Naive thymus-derived CD4-positive, alpha-beta T cell (primary cell): Measurements from ENCODE around the gene AGBL1. TPM values are rescaled to one million over a fixed set of nuclear protein-coding genes. Genes with fewer than 3 reads are reported as not detected.

Source experiments
- ATAC-seq: fragments of 150-1000 bp; cut with Tn5 transposase; 2 replicates; pipeline ENCODE4 v1.10.0; 2021; ENCODE audit warnings: mild to moderate bottlenecking, moderate library complexity
- CTCF ChIA-PET: fragments of 350-600 bp; sonication (Branson Sonifier 250); formaldehyde crosslinking; loops from one replicate; lab custom pipeline; 2021; ENCODE audit warnings: antibody characterized with exemption; lab: Charles Lee
- POLR2A ChIA-PET: fragments of 350-600 bp; sonication (Branson Sonifier 250); formaldehyde crosslinking; loops from one replicate; lab custom pipeline; 2021; ENCODE audit warnings: antibody characterized with exemption, inconsistent platforms; lab: Charles Lee
- DNase-seq, 9 donors: peaks; one replicate each; pipeline versions ENCODE4 v3.0.0 to v3.0.0-alpha.2; 2020 to 2022; ENCODE audit warnings: mixed read lengths in 1 of 9
- H3K27ac ChIP-seq: one replicate; pipeline ENCODE4 v1.7.0; 2013; ENCODE audit warnings: mild to moderate bottlenecking, low read depth, low read length, moderate library complexity
- H3K27me3 ChIP-seq, 2 donors: one replicate each; pipeline ENCODE4 v1.7.0; 2013; ENCODE audit warnings: low read length in 2 of 2, mild to moderate bottlenecking in 2 of 2, moderate library complexity in 2 of 2; ENCODE audit not compliant: control insufficient read depth in 2 of 2, insufficient read depth in 2 of 2
- H3K36me3 ChIP-seq, 3 experiments: 1 replicate in 2 of 3; 2 replicates in 1 of 3; pipeline ENCODE4 v1.7.0; 2013; ENCODE audit warnings: low read length in 3 of 3, mild to moderate bottlenecking in 3 of 3, moderate library complexity in 1 of 3; ENCODE audit not compliant: insufficient read depth in 3 of 3, control insufficient read depth in 2 of 3
- H3K4me1 ChIP-seq, 2 donors: one replicate each; pipeline ENCODE4 v1.7.0; 2013; ENCODE audit warnings: low read length in 2 of 2, mild to moderate bottlenecking in 2 of 2, moderate library complexity in 1 of 2; ENCODE audit not compliant: control insufficient read depth in 2 of 2, insufficient read depth in 2 of 2
- H3K4me3 ChIP-seq: 2 replicates; pipeline ENCODE4 v1.7.0; 2013; ENCODE audit warnings: mild to moderate bottlenecking, low read length
- H3K9me3 ChIP-seq, 3 experiments: 1 replicate in 2 of 3; 2 replicates in 1 of 3; pipeline ENCODE4 v1.7.0; 2013; ENCODE audit warnings: low read length in 3 of 3; ENCODE audit not compliant: control insufficient read depth in 2 of 3
- H3K27ac Mint-ChIP-seq, 9 donors: one replicate each; pipeline ENCODE4 v1.8.0; 2020 to 2022; ENCODE audit warnings: mixed read lengths in 9 of 9, mild to moderate bottlenecking in 8 of 9, moderate library complexity in 5 of 9, inconsistent platforms in 2 of 9
- H3K27me3 Mint-ChIP-seq, 5 donors: one replicate each; pipeline ENCODE4 v1.8.0; 2021 to 2022; ENCODE audit warnings: mixed read lengths in 5 of 5, mild to moderate bottlenecking in 1 of 5
- H3K36me3 Mint-ChIP-seq, 5 donors: one replicate each; pipeline ENCODE4 v1.8.0; 2020 to 2022; ENCODE audit warnings: mixed read lengths in 5 of 5, mild to moderate bottlenecking in 3 of 5, inconsistent platforms in 1 of 5
- H3K4me1 Mint-ChIP-seq, 7 donors: one replicate each; pipeline ENCODE4 v1.8.0; 2020 to 2022; ENCODE audit warnings: mixed read lengths in 7 of 7, mild to moderate bottlenecking in 3 of 7, inconsistent platforms in 1 of 7
- H3K4me3 Mint-ChIP-seq, 10 donors: one replicate each; pipeline ENCODE4 v1.8.0; 2020 to 2022; ENCODE audit warnings: mild to moderate bottlenecking in 10 of 10, mixed read lengths in 10 of 10, moderate library complexity in 6 of 10, inconsistent platforms in 2 of 10
- H3K9me3 Mint-ChIP-seq, 11 donors: one replicate each; pipeline ENCODE4 v1.8.0; 2020 to 2022; ENCODE audit warnings: mixed read lengths in 11 of 11, mild to moderate bottlenecking in 4 of 11, inconsistent platforms in 1 of 11, moderate library complexity in 1 of 11
- intact Hi-C, 2 donors: fragments of 100-400 bp; cut with micrococcal nuclease; formaldehyde crosslinking; loops; one replicate each; pipeline ENCODE4 v1.15.1; 2023
- polyA plus RNA-seq, 2 donors: library from polyadenylated mRNA; unstranded; fragments of 300-500 nt; fragmentation: Illumina TruSeq; gene quantifications; one replicate each; pipeline ENCODE4 v1.2.3, GENCODE V29; 2021
- total RNA-seq, 6 experiments: library from RNA in 5 of 6; stranded (reverse) in 5 of 6; gene quantifications; 1 replicate in 5 of 6; 2 replicates in 1 of 6; pipeline ENCODE4 v1.2.3 and lab custom pipeline; 2021 to 2026

AGBL1 gene
- total and polyA plus RNA-seq, 7 experiments from 2014 or later: not detected

DNA sequence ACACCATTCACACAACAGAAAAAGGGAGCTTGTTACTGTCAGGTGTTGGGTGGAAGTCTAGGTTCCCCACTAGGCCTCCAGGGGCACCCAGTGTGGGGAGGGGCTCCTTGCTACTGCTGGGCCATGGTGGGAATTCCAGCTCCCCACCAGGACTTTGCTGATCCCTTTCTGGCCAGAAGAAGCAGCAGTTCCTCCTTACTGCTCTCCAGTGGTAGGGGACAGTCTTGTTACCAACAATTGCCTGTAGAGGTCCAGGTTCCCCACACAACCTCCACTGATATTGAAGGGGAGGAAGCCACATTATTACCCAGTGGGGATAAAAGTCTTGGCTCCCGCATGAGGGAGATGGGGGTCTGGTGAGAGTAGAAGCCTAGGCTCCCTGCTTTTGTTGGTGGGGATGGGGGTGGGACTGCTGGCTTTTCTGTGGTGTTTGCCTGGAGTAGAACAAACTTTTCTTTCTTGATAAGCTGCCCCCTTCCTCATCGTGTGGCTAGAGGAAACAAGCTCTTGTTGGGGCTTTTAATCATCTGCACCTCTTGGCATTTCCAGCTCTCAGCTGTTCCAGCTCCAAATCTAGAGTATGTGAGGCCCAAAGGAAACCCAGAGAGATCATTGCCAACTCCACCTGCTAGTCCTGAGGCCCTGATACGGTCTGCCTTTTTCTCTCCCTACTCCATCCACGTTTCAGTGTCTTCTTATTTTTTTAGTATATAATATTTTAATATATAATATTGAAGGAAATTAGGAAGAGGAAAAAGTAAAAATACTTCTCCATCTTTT lies 824.2 kb downstream of the AGBL1 start:
- intact Hi-C loops: no loop called here
- no peak overlapping the region for H3K27ac Mint-ChIP-seq
- peaks cover 0 to 5% (median 0%) of the 10 kb centered on the region in 11 donors for H3K9me3 Mint-ChIP-seq
- ATAC-seq (no peak), DNase-seq (no peak)
- H3K27me3 ChIP-seq: no peaks in the 10 kb centered on the region
- H3K9me3 ChIP-seq: no peaks in the 10 kb centered on the region
- no peaks in the 10 kb centered on the region for H3K4me1 ChIP-seq
- H3K36me3 Mint-ChIP-seq: no peaks in the 10 kb centered on the region
- peaks cover 0 to 1% (median 0%) of the 10 kb centered on the region in 7 donors for H3K4me1 Mint-ChIP-seq
- H3K4me3 ChIP-seq: no peak overlapping the region
- no peak overlapping the region for H3K4me3 Mint-ChIP-seq
- CTCF ChIA-PET: no interaction called here
- H3K36me3 ChIP-seq: no peaks in the 10 kb centered on the region
- no peak overlapping the region for H3K27ac ChIP-seq
- POLR2A ChIA-PET: no interaction called here
- H3K27me3 Mint-ChIP-seq: peaks cover 6 to 44% (median 21%) of the 10 kb centered on the region in 5 donors

- ChIA-PET POLR2A (no interaction called here), CTCF (no interaction called here)
- H3K4me1 ChIP-seq: no peaks in the 10 kb centered on the region
- no peaks in the 10 kb centered on the region for H3K9me3 ChIP-seq
- H3K4me3 ChIP-seq: no peak overlapping the region
- ATAC-seq (no peak), DNase-seq (no peak)
- peaks cover 0 to 1% (median 0%) of the 10 kb centered on the region in 7 donors for H3K4me1 Mint-ChIP-seq
- peaks cover 0 to 12% (median 0%) of the 10 kb centered on the region in 11 donors for H3K9me3 Mint-ChIP-seq
- no peaks in the 10 kb centered on the region for H3K27me3 ChIP-seq
- H3K36me3 Mint-ChIP-seq: no peaks in the 10 kb centered on the region
- intact Hi-C loops: no loop called here
- no peak overlapping the region for H3K27ac Mint-ChIP-seq
- peaks cover 6 to 35% (median 18%) of the 10 kb centered on the region in 5 donors for H3K27me3 Mint-ChIP-seq
- no peak overlapping the region for H3K27ac ChIP-seq
- peak overlapping the region in 1 of 10 donors; percentile 3 for H3K4me3 Mint-ChIP-seq
- H3K36me3 ChIP-seq: no peaks in the 10 kb centered on the region
Measured at GRCh38 chr15:86905625-86906256, 826.1 kb downstream of the AGBL1 start.

- no peak overlapping the region for H3K27ac ChIP-seq
- H3K4me3 Mint-ChIP-seq: no peak overlapping the region
- ATAC-seq: no peak
- H3K36me3 Mint-ChIP-seq: no peaks in the 10 kb centered on the region
- intact Hi-C loops: no loop called here
- H3K4me1 Mint-ChIP-seq: peaks cover 0 to 1% (median 0%) of the 10 kb centered on the region in 7 donors
- no peaks in the 10 kb centered on the region for H3K4me1 ChIP-seq
- H3K9me3 Mint-ChIP-seq: peaks cover 0 to 11% (median 0%) of the 10 kb centered on the region in 11 donors
- no peak for DNase-seq
- H3K36me3 ChIP-seq: no peaks in the 10 kb centered on the region
- no peak overlapping the region for H3K4me3 ChIP-seq
- POLR2A ChIA-PET: no interaction called here
- no peak overlapping the region for H3K27ac Mint-ChIP-seq
- H3K9me3 ChIP-seq: no peaks in the 10 kb centered on the region
- CTCF ChIA-PET: no interaction called here
- H3K27me3 Mint-ChIP-seq: peaks cover 6 to 35% (median 18%) of the 10 kb centered on the region in 5 donors
- no peaks in the 10 kb centered on the region for H3K27me3 ChIP-seq
Measured at GRCh38 chr15:86906376-86906775, 826.7 kb downstream of the AGBL1 start.

GRCh38 chr15:86911022-86911421 lies 831.4 kb downstream of the AGBL1 start:
- H3K9me3 ChIP-seq: no peaks in the 10 kb centered on the region
- H3K27me3 Mint-ChIP-seq: peaks cover 0 to 26% (median 9%) of the 10 kb centered on the region in 5 donors

DNA sequence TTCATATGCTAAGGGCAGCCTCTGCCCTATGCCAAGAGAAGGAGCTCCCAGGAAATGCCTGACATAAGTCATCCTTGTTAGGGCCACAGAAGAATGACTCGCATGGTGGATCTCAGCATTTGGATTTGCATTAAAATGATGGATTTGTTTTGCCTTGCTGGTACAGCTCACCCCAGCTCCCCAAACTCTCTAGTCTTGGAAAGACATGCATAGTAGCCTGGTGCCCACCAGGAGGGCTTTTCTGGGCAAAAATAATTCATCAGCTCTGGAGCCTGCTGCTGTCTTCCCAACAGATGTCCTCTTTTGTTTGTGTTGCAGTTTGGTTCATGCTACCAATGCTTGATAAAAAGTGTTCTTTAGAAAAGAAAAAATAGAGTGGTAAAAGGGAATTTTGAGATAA lies 833.0 kb downstream of the AGBL1 start:
- no peak for DNase-seq
- no peaks in the 10 kb centered on the region for H3K9me3 ChIP-seq
- no peak overlapping the region for H3K4me3 ChIP-seq
- ChIA-PET POLR2A (no interaction called here), CTCF (no interaction called here)
- Mint-ChIP-seq H3K27me3 (peaks cover 0 to 14% (median 4%) of the 10 kb centered on the region in 5 donors), H3K27ac (no peak overlapping the region), H3K9me3 (peaks cover 0 to 11% (median 0%) of the 10 kb centered on the region in 11 donors), H3K36me3 (no peaks in the 10 kb centered on the region), H3K4me3 (no peak overlapping the region), H3K4me1 (no peaks in the 10 kb centered on the region)
- no peaks in the 10 kb centered on the region for H3K27me3 ChIP-seq
- ATAC-seq: no peak
- intact Hi-C loops: no loop called here
- H3K27ac ChIP-seq: no peak overlapping the region
- H3K36me3 ChIP-seq: no peaks in the 10 kb centered on the region
- no peaks in the 10 kb centered on the region for H3K4me1 ChIP-seq

More at GRCh38 chr15:86911022-86911421, 831.4 kb downstream of the AGBL1 start:
- no peaks in the 10 kb centered on the region for H3K4me1 ChIP-seq
- Mint-ChIP-seq H3K36me3 (no peaks in the 10 kb centered on the region), H3K4me3 (no peak overlapping the region), H3K4me1 (no peaks in the 10 kb centered on the region), H3K27ac (no peak overlapping the region), H3K9me3 (peaks cover 0 to 11% (median 0%) of the 10 kb centered on the region in 11 donors)
- no peaks in the 10 kb centered on the region for H3K36me3 ChIP-seq
- H3K27me3 ChIP-seq: no peaks in the 10 kb centered on the region
- ATAC-seq (no peak), DNase-seq (no peak)
- H3K4me3 ChIP-seq: no peak overlapping the region
- intact Hi-C loops: no loop called here
- ChIA-PET POLR2A (no interaction called here), CTCF (no interaction called here)
- H3K27ac ChIP-seq: no peak overlapping the region

DNA sequence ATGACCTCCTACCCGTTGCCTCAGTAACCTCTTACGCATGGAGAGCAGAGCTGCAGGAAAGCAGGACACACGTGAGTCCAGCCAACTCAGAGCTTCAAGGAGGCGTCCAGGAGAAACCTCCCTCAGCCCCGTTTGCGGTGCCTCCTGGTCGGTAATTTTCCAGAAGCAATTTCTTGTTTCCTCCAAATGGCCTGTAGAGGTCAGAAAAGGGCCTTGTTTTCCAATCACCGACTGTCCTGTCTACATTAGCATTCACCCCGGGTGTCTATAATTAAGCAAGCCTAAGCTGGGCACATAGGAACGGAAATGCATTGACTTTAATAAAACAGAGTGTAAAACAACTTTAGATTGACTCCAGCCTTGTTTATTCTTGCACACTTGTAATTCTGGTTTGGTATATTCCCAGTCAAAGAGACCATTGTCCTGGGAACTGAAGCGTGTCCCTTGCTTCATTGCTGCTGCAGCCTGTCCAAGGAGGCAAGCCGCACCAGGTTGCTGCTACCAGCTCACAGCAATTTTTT lies 836.2 kb downstream of the AGBL1 start:
- Histone ChIP-seq H3K4me1 (no peaks in the 10 kb centered on the region), H3K4me3 (no peak overlapping the region), H3K9me3 (no peaks in the 10 kb centered on the region), H3K27me3 (no peaks in the 10 kb centered on the region), H3K27ac (no peak overlapping the region), H3K36me3 (no peaks in the 10 kb centered on the region)
- peaks cover 2 to 24% (median 8%) of the 10 kb centered on the region in 5 donors for H3K27me3 Mint-ChIP-seq
- intact Hi-C loops: no loop called here
- POLR2A ChIA-PET: no interaction called here
- no peaks in the 10 kb centered on the region for H3K9me3 Mint-ChIP-seq
- H3K4me1 Mint-ChIP-seq: no peaks in the 10 kb centered on the region
- ATAC-seq (no peak), DNase-seq (no peak)
- no peak overlapping the region for H3K27ac Mint-ChIP-seq
- H3K4me3 Mint-ChIP-seq: no peak overlapping the region
- CTCF ChIA-PET: no interaction called here
- no peaks in the 10 kb centered on the region for H3K36me3 Mint-ChIP-seq
